Ascending aorta (tissue), 2 donors: ENCODE measurements around the gene DNAH14. TPM values are rescaled to one million over a fixed set of nuclear protein-coding genes. Genes with fewer than 3 reads are reported as not detected.
"Not testable (repeated sequence)": the region's sequence is repeated elsewhere in the genome, so short reads cannot be mapped to it uniquely, and the experiment has no call there.

Source experiments
- DNase-seq, 2 donors: peaks; one replicate each; pipeline ENCODE4 v3.0.0-alpha.2; 2019; ENCODE audit warnings: low spot score in 2 of 2
- H3K27ac ChIP-seq, 2 donors: fragments of 200-600 bp; sonication (generic); one replicate each; pipeline ENCODE4 v1.5.1; 2016 to 2017; ENCODE audit warnings: mild to moderate bottlenecking in 1 of 2
- H3K27me3 ChIP-seq: fragments of 200-600 bp; sonication (generic); one replicate; pipeline ENCODE4 v1.5.1; 2017
- H3K36me3 ChIP-seq, 2 donors: fragments of 200-600 bp; sonication (generic); one replicate each; pipeline ENCODE4 v1.5.1; 2016
- H3K4me1 ChIP-seq, 2 donors: fragments of 200-600 bp; sonication (generic); one replicate each; pipeline ENCODE4 v1.5.1; 2016 to 2017; ENCODE audit warnings: mild to moderate bottlenecking in 1 of 2
- H3K4me3 ChIP-seq, 2 donors: fragments of 200-600 bp; sonication (generic); one replicate each; pipeline ENCODE4 v1.5.1; 2016 to 2017; ENCODE audit warnings: mild to moderate bottlenecking in 1 of 2
- H3K9me3 ChIP-seq, 2 donors: fragments of 200-600 bp; sonication (generic); one replicate each; pipeline ENCODE4 v1.5.1; 2016
- intact Hi-C: fragments of 100-400 bp; cut with DNase I; formaldehyde crosslinking; loops from one replicate; pipeline ENCODE4 v1.15.1; 2023
- total RNA-seq: library from RNA; depleted of rRNA; stranded (reverse); fragments of >200 nt; gene quantifications from one replicate; pipeline ENCODE4 v1.1.0, GENCODE V29; 2016
- TF ChIP-seq, protein P1 (sequence below), 3 experiments: fragments of 200-600 bp in 2 of 3; fragments of 450-650 bp in 1 of 3; sonication (generic) in 2 of 3; IDR thresholded peaks; one replicate each; pipeline ENCODE4 v1.5.1; 2016 to 2019; ENCODE audit warnings: antibody characterized with exemption in 3 of 3, mild to moderate bottlenecking in 1 of 3, moderate library complexity in 1 of 3

The DNAH14 gene
- total RNA-seq, 1 donor from 2014 or later, result 1.4 TPM

GRCh38 chr1:224959115-224959514 is 29.6 kb downstream of the DNAH14 start:
- Histone ChIP-seq H3K4me1 (no peaks in the 10 kb centered on the region), H3K36me3 (no peaks in the 10 kb centered on the region), H3K9me3 (no peaks in the 10 kb centered on the region), H3K4me3 (no peak overlapping the region), H3K27me3 (no peaks in the 10 kb centered on the region), H3K27ac (no peak overlapping the region)
- TF ChIP-seq, protein P1, sequence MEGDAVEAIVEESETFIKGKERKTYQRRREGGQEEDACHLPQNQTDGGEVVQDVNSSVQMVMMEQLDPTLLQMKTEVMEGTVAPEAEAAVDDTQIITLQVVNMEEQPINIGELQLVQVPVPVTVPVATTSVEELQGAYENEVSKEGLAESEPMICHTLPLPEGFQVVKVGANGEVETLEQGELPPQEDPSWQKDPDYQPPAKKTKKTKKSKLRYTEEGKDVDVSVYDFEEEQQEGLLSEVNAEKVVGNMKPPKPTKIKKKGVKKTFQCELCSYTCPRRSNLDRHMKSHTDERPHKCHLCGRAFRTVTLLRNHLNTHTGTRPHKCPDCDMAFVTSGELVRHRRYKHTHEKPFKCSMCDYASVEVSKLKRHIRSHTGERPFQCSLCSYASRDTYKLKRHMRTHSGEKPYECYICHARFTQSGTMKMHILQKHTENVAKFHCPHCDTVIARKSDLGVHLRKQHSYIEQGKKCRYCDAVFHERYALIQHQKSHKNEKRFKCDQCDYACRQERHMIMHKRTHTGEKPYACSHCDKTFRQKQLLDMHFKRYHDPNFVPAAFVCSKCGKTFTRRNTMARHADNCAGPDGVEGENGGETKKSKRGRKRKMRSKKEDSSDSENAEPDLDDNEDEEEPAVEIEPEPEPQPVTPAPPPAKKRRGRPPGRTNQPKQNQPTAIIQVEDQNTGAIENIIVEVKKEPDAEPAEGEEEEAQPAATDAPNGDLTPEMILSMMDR (IDR thresholded peaks at IDR 0.05), result no peak
- no peak for DNase-seq
- intact Hi-C loops, result no loop called here

GRCh38 chr1:224959656-224960055 is 30.2 kb downstream of the DNAH14 start:
- H3K36me3 ChIP-seq, result no peaks in the 10 kb centered on the region
- TF ChIP-seq, protein P1 (IDR thresholded peaks at IDR 0.05), result no peak

DNA sequence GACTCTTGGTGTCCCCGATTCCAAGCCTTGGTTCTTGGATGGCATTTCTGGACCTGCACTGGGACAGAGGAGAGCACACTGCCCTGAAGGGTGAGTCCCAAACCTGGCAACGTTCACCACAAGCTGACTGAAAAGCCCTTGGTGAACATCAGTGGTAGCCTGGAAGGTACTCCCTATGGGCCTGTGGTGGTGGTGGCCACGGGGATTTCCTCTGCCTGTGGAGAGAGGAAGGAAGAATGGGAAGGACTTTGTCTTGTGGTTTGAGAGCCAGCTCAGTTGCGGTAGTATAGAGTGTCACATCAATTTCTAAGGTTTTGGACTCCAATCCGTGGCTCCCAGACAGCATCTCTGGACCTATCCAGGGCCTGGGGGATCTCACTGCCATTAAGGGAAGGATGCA is 50.7 kb downstream of the DNAH14 start:
- DNase-seq, result no peak
- TF ChIP-seq, protein P1 (IDR thresholded peaks at IDR 0.05), result no peak
- Histone ChIP-seq H3K4me3 (no peak overlapping the region), H3K9me3 (no peaks in the 10 kb centered on the region), H3K27me3 (no peaks in the 10 kb centered on the region), H3K4me1 (no peaks in the 10 kb centered on the region), H3K36me3 (no peaks in the 10 kb centered on the region), H3K27ac (no peak overlapping the region)
- intact Hi-C loops, result no loop called here

More at GRCh38 chr1:224959656-224960055, 30.2 kb downstream of the DNAH14 start:
- H3K4me1 ChIP-seq, result no peaks in the 10 kb centered on the region
- DNase-seq, result no peak
- H3K4me3 ChIP-seq, result no peak overlapping the region
- no peaks in the 10 kb centered on the region for H3K27me3 ChIP-seq
- H3K27ac ChIP-seq, result no peak overlapping the region
- H3K9me3 ChIP-seq, result no peaks in the 10 kb centered on the region
- intact Hi-C loops, result no loop called here

GRCh38 chr1:224981922-224982354 is 52.5 kb downstream of the DNAH14 start:
- intact Hi-C loops, result not testable (repeated sequence)

GRCh38 chr1:224988042-224988441 is 58.6 kb downstream of the DNAH14 start:
- TF ChIP-seq, protein P1 (IDR thresholded peaks at IDR 0.05), result no peak
- Histone ChIP-seq H3K27ac (no peak overlapping the region), H3K36me3 (no peaks in the 10 kb centered on the region), H3K27me3 (no peaks in the 10 kb centered on the region), H3K4me3 (no peak overlapping the region), H3K4me1 (no peaks in the 10 kb centered on the region), H3K9me3 (no peaks in the 10 kb centered on the region)
- no peak for DNase-seq
- intact Hi-C loops, result no loop called here

More at GRCh38 chr1:224981922-224982354, 52.5 kb downstream of the DNAH14 start:
- H3K4me1 ChIP-seq, H3K9me3 ChIP-seq, H3K27ac ChIP-seq, H3K27me3 ChIP-seq, H3K36me3 ChIP-seq, DNase-seq, H3K4me3 ChIP-seq: not testable (repeated sequence)

DNA sequence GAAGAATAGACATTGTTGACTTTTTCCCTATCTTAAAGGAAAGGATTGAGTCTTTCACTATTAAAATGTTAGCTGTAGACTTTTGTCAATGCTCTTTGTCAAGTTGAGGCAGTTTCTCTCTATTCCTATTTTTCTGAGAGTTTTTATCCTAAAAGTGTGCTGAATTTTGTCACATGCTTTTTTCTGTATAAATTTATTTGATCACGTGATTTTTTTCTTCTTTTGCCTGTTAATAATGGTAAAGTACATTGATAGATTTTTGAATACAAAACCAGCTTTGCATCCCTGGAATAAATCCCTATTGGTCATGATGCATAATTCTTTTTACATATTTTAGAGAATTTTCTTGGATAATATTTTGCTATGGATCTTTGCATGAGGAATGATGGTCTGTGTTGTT is 60.1 kb downstream of the DNAH14 start:
- Histone ChIP-seq H3K4me3 (no peak overlapping the region), H3K36me3 (no peaks in the 10 kb centered on the region), H3K9me3 (no peaks in the 10 kb centered on the region), H3K4me1 (no peaks in the 10 kb centered on the region), H3K27ac (no peak overlapping the region), H3K27me3 (no peaks in the 10 kb centered on the region)
- no peak for DNase-seq
- TF ChIP-seq, protein P1 (IDR thresholded peaks at IDR 0.05), result no peak
- intact Hi-C loops, result no loop called here

DNA sequence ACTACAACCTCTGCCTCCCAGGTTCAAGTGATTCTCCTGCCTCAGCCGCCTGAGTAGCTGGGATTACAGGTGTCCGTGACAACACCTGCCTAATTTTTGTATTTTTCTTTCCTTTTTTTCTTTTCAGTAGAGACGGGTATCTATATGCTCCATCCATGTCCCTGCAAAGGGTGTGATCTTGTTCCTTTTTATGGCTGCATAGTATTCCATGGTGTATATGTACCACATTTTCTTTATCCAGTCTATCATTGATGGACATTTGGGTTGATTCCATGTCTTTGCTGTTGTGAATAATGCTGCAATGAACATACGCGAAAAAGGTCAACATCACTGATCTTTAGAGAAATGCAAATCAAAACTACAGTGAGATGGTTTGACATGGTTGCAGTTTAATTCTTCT is 62.1 kb downstream of the DNAH14 start:
- H3K4me1 ChIP-seq, DNase-seq, H3K4me3 ChIP-seq, H3K27me3 ChIP-seq, intact Hi-C loops, H3K27ac ChIP-seq, H3K36me3 ChIP-seq: not testable (repeated sequence)
- H3K9me3 ChIP-seq, result peaks cover 4 to 11% of the 10 kb centered on the region in 2 donors
